ENCODE data around the gene RGS10. TPM values are rescaled to one million over a fixed set of nuclear protein-coding genes. Genes with fewer than 3 reads are reported as not detected.

RGS10 gene
- total and polyA plus RNA-seq, 12 donors, result 9.5 to 28.1 (median 15.7) TPM

- TF ChIP-seq, protein P1, sequence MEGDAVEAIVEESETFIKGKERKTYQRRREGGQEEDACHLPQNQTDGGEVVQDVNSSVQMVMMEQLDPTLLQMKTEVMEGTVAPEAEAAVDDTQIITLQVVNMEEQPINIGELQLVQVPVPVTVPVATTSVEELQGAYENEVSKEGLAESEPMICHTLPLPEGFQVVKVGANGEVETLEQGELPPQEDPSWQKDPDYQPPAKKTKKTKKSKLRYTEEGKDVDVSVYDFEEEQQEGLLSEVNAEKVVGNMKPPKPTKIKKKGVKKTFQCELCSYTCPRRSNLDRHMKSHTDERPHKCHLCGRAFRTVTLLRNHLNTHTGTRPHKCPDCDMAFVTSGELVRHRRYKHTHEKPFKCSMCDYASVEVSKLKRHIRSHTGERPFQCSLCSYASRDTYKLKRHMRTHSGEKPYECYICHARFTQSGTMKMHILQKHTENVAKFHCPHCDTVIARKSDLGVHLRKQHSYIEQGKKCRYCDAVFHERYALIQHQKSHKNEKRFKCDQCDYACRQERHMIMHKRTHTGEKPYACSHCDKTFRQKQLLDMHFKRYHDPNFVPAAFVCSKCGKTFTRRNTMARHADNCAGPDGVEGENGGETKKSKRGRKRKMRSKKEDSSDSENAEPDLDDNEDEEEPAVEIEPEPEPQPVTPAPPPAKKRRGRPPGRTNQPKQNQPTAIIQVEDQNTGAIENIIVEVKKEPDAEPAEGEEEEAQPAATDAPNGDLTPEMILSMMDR (IDR thresholded peaks at IDR 0.05), result no peak
- no peak for TF ChIP-seq POLR2A (IDR thresholded peaks at IDR 0.05)
- H3K4me3 ChIP-seq, result no peak overlapping the region
- H3K27ac ChIP-seq, result no peak overlapping the region
- DNase-seq, result no peak
- 89 to 90% (median 89%) methylated on average over 8 to 9 of the region's 9 CpGs for WGBS, 4 donors
- intact Hi-C loops (cut with DNase I), result no loop called here
- H3K4me1 ChIP-seq (replicated peaks in 1 of 2), result no peaks in the 10 kb centered on the region
- no peaks in the 10 kb centered on the region for H3K36me3 ChIP-seq (replicated peaks in 1 of 2)
- H3K27me3 ChIP-seq, result no peaks in the 10 kb centered on the region
- no peaks in the 10 kb centered on the region for H3K9me3 ChIP-seq (replicated peaks in 1 of 3)
Observed at GRCh38 chr10:119497243-119497642, 45.3 kb downstream of the RGS10 start.

GRCh38 chr10:119496273-119496672 is 46.2 kb downstream of the RGS10 start:
- Histone ChIP-seq H3K27me3 (no peaks in the 10 kb centered on the region), H3K36me3 (replicated peaks in 1 of 2) (no peaks in the 10 kb centered on the region), H3K9me3 (replicated peaks in 1 of 3) (no peaks in the 10 kb centered on the region), H3K4me1 (replicated peaks in 1 of 2) (no peaks in the 10 kb centered on the region), H3K27ac (no peak overlapping the region), H3K4me3 (no peak overlapping the region)
- WGBS, 4 donors, result 85 to 88% (median 87%) methylated on average over 4 to 7 of the region's 7 CpGs
- DNase-seq, result no peak
- intact Hi-C loops (cut with DNase I), result no loop called here
- TF ChIP-seq POLR2A (IDR thresholded peaks at IDR 0.05), result no peak
- TF ChIP-seq, protein P1 (IDR thresholded peaks at IDR 0.05), result no peak

- no peaks in the 10 kb centered on the region for H3K9me3 ChIP-seq (replicated peaks in 1 of 3)
- 88 to 95% (median 93%) methylated on average over 3 of the region's 3 CpGs for WGBS, 4 donors
- intact Hi-C loops (cut with DNase I), result no loop called here
- H3K4me1 ChIP-seq (replicated peaks in 1 of 2), result no peaks in the 10 kb centered on the region
- no peak for TF ChIP-seq POLR2A (IDR thresholded peaks at IDR 0.05)
- TF ChIP-seq, protein P1 (IDR thresholded peaks at IDR 0.05), result no peak
- H3K27ac ChIP-seq, result no peak overlapping the region
- no peaks in the 10 kb centered on the region for H3K27me3 ChIP-seq
- no peaks in the 10 kb centered on the region for H3K36me3 ChIP-seq (replicated peaks in 1 of 2)
- H3K4me3 ChIP-seq, result no peak overlapping the region
- no peak for DNase-seq
Observed at GRCh38 chr10:119495545-119495944, 47.0 kb downstream of the RGS10 start.

- Histone ChIP-seq H3K27ac (peak overlapping the region in 1 of 5 donors; percentile 34), H3K4me3 (no peak overlapping the region), H3K4me1 (replicated peaks in 1 of 2) (no peaks in the 10 kb centered on the region), H3K27me3 (no peaks in the 10 kb centered on the region), H3K9me3 (replicated peaks in 1 of 3) (no peaks in the 10 kb centered on the region), H3K36me3 (replicated peaks in 1 of 2) (no peaks in the 10 kb centered on the region)
- WGBS, 4 donors, result 91 to 98% (median 95%) methylated on average over 5 of the region's 5 CpGs
- DNase-seq, result no peak
- intact Hi-C loops (cut with DNase I), result no loop called here
- no peak for TF ChIP-seq POLR2A (IDR thresholded peaks at IDR 0.05)
- TF ChIP-seq, protein P1 (IDR thresholded peaks at IDR 0.05), result no peak
Observed at GRCh38 chr10:119495021-119495505, 47.5 kb downstream of the RGS10 start.
